DLD1 (cell line): ENCODE data around the gene MYH13.

Source experiments
- in situ Hi-C: cut with HindIII; loops from 2 replicates; pipeline ENCODE4 v1.10.0; 2017; ENCODE audit warnings: low sequenced_read_pairs

Gene MYH13

DNA sequence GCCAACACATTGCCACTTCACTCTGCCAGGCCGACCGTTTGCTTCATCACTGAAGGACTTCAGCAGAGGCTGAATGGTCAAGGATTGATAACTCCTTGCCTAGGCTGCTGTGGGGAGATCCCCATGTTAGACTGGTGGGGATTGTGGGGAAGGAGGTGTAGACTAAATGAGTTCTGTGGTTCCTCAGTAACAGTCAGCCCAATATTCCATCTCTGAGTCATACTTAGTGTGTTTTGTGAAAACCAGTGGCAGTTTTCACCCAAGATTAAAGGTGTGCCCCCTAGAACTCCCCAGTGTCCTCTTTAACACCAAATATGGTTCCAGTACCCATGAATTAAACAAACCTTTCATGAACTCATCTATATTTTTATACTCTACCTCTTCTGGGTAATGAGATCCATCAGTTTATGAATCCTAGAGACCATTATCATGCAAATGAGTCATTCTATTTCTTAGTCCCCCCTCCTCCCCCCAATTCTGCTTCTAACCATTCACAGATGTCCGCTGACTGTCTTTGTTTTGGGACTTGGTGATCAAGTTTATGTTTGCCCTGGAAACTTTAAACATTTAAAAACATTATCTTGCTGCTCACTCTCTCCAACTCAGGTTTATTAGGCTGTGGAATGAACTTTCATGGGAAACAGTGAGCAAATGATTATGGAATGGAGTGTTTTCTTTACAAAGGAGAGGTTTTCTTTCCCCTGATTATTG, 107.6 kb downstream of the MYH13 start:
- in situ Hi-C loops, result no loop called here

DNA sequence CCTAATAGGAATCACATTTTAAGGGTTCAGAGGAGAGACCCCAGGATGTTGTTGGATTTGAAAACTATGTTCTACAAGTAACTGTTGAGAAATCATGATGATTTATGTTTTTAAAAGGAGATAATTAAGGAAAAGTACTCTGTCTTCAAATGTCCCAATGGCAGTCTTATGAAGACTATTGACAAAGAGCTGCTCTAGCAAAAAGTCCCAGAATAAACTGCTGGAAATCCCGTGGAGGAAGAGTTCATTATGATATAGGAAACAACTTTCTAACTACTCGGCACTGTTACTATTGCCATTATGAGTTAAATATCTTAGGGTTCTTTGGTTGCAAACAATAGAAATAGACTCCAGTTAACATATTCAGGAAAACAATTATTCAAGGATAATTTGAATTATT, 108.8 kb downstream of the MYH13 start:
- in situ Hi-C loops, result no loop called here

DNA sequence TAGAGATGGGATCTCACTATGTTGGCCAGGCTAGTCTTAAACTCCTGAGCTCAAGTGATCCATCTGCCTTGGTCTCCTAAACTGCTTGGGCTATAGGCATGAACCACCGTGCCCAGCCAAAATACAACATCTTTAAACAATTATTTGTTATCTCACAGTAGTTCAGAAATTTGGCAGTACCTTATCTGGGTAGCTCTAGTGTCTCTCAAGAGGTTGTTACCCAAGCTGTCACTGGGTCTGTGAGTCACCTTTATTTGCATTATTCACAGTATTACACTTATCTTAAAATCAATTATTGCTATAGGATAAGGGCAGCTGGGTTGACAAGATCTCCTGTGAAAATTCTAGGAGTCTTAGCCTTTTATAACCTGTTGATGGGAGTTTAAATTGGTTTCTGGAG, 110.4 kb downstream of the MYH13 start:
- in situ Hi-C loops, result no loop called here

DNA sequence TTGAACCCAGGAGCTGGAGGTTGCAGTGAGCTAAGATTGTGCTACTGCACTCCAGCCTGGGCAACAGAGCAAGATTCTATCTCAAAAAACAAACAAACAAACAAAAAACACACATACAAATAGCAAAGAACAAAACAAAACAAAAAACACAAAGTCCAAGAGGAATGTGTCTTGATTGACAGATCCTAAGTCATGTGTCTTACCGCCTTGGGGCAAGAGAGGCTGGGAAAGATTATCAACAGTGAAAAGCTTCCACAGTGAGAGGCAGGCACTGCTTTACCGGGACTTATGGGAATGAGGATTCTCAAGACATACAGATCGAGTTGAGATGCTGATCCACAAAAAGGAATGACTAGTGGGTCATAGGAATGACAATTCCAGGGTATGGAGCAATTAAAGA, 111.7 kb downstream of the MYH13 start:
- in situ Hi-C loops, result no loop called here

DNA sequence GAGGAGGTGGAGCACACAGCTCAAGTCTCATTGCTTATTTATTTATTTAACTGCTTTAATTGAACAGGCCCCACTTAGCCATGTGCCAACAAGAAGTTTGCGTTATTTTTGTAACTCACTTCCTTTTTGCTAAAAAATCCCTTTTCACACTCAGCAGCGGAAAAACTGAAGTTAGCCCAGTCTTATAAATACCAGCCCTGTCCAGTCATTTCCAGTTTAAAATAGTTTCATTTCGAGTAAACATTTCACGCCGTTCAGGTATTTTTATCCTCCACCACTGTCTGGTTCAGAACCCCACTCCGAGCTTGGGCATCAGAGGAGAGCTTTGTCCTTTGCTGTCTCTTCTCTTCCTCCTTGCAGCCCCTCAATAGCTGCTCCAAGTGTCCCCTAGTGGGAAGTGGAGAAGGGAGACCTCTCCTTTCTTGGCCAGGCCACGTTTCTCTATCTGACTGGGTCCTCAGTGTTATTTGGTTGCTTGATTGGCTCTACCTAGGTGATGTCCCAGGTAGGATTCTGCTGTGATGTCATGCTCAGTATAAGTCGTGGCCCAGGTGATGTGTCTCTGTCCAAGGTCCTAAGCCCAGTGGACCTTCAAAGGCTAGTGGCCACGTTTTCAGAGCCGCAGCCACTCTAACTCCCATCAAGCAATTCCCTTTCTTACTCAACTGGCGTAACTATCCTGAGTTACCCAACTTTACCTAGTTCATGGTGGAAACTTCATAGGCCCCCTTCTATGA, 121.4 kb downstream of the MYH13 start:
- in situ Hi-C loops, result no loop called here
